GM18909 (cell line): ENCODE results near the gene RNH1.
"Not testable (repeated sequence)": the region's sequence is repeated elsewhere in the genome, so short reads cannot be mapped to it uniquely, and the experiment has no call there.

ENCODE experiments used
- ATAC-seq: cut with Tn5 transposase; IDR thresholded peaks from one replicate; pipeline ENCODE4 v1.9.1; 2021; ENCODE audit warnings: mild to moderate bottlenecking; ENCODE audit not compliant: unreplicated experiment, poor library complexity

The RNH1 gene

DNA sequence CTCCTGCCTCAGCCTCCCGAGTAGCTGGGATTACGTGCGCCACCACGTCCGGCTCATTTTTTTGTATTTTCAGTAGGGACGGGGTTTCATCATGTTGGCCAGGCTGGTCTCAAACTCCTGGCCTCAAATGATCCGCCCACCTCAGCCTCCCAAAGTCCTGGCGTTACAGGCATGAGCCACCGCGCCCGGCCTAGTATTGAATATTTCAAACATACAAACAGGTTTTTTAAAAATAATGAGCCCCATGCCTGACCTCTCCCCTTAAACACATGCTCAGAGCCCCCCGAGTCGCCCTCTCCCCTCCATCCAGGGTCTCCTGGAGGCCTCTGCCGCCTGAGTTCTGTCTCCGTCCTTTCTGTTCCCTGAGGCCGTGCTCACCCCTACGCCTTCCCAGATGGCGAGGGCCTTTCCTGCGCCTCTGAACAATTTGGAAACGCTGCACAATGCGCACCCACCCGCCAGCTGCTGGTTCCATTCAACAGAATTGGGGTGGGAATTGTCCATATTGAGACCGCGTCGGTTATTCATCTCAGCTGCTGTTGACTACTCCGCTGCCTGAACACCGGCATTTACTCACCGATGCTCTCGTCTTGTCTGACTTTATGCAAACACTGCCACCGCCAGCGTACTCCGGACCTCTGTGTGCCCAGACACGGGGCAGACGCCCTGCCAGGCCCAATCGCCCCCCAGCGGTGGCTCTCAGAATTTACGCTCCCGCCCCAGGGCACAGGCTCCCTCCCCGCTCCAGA lies 13.6 kb upstream of the RNH1 start:
- ATAC-seq = no peak

- ATAC-seq = peak; percentile 82
These were observed 11.6 kb upstream of the RNH1 start for GRCh38 chr11:518463-519202.

DNA sequence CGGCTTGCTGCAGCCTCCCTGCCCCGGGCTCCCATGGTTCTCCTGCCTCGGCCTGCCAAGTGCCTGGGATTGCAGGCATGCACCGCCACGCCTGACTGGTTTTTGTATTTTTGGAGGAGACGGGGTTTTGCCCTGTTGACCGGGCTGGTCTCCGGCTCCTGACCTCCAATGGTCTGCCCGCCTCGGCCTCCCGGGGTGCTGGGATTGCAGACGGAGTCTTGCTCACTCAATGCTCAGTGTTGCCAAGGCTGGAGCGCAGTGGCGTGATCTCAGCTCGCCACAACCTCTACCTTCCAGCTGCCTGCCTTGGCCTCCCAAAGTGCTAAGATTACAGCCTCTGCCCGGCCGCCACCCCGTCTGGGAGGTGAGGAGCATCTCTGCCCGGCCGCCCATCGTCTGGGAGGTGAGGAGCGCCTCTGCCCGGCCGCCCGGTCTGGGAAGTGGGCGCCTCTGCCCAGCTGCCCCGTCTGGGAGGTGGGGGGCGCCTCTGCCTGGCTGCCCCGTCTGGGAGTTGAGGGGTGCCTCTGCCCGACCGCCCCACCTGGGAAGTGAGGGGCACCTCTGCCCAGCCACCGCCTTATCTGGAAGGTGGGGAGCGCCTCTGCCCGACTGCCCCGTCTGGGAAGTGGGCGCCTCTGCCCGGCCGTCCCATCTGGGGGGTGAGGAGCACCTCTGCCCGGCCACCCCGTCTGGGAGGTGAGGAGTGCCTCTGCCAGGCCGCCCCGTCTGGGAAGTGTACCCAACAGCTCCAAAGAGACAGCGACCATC lies 10.1 kb upstream of the RNH1 start:
- ATAC-seq = not testable (repeated sequence)

GRCh38 chr11:516400-516799 lies 9.4 kb upstream of the RNH1 start:
- ATAC-seq = no peak

DNA sequence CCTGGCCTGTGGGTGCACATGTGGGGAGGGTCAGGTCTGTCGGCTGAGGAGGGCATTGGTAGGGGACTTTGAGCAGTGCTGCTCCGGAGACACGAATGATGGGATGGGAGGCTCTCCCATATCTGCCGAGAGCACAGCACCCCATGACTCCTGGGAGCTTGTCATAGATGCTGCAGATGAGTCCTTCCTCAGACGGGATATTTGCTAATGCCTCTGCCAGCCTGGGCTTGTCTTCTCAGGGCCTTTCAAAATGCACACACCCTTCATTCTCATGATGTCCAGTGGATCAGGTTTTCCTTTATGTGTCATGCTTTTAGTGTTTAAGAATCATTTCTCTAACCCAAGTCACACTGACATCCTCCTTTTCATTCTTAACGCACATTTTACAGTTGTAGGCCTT lies 8.1 kb upstream of the RNH1 start:
- ATAC-seq = no peak

- ATAC-seq = no peak
These were observed 7.6 kb upstream of the RNH1 start for GRCh38 chr11:514606-515005.

DNA sequence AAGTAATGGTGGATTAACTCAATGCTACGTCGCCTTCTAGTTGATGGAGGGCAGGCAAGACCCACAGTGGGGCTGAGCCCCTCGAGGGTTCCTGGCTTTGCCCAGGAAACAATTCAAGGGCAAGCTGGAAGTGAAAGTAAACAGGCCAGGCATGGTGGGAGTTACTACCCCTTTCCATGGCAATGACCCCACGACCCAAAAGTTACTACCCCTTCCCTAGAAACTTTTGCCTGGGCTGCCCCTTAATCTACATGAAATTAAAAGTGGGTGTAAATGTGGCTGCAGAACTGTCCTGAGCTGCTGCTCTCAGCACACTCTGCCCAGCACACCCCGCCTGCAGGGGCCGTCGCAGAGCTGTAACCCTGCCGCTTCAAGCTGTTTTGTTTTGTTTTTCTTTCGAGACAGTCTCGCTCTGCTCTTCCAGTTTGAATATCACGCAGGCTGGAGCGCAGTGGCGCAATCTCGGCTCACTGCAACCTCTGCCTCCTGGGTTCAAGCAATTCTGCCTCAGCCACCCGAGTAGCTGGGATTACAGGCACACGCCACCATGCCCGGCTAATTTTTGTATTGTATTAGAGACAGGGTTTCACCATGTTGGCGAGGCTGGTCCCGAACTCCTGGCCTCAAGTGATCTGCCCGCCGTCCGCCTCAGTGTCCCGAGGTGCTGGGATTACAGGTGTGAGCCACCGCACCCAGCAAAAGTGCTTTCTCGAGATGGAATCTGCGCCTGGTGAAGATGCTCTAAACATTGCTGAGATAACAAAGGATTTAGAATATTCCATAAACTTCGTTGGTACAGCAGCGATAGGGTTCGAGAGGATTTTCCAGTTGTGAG lies 5.9 kb upstream of the RNH1 start:
- no peak for ATAC-seq

DNA sequence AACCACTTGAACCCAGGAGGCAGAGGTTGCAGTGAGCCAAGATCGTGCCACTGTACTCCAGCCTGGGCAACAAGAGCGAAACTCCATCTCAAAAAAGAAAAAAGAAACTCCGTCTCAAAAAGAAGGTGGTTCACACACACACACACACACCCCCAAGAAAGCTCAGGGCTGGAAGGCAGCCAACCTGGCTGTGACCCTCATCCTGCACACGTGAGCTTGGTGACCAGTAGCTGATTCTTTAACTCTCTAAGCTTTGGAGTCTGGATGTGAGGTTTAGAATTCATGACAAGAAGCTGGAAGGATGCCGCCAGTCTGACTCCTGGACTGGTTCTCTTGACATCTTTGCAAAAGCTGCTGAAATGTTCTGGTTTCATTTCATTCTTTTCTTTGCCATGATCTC lies 1.9 kb upstream of the RNH1 start:
- ATAC-seq = no peak

GRCh38 chr11:507727-508515 lies 879 bp upstream of the RNH1 start:
- no peak for ATAC-seq

- peak; percentile 76 for ATAC-seq
These were observed 626 bp downstream of the RNH1 start for GRCh38 chr11:506238-506994.

DNA sequence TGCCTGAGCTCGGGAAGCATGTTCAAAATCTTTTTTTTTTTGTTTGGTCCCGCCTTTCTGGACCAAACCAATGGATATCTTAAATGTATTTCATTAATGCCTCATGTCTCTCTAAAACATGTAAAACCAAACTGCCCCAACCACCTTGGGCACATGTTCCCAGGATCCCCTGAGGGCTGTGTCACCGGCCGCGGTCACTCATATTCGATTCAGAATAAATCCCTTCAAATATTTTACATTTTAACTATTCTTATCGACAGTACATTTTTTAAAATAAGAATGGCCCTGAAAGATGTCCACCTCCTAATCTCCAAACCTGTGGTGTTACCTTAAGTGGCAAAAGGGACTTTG lies 2.1 kb downstream of the RNH1 start:
- no peak for ATAC-seq

DNA sequence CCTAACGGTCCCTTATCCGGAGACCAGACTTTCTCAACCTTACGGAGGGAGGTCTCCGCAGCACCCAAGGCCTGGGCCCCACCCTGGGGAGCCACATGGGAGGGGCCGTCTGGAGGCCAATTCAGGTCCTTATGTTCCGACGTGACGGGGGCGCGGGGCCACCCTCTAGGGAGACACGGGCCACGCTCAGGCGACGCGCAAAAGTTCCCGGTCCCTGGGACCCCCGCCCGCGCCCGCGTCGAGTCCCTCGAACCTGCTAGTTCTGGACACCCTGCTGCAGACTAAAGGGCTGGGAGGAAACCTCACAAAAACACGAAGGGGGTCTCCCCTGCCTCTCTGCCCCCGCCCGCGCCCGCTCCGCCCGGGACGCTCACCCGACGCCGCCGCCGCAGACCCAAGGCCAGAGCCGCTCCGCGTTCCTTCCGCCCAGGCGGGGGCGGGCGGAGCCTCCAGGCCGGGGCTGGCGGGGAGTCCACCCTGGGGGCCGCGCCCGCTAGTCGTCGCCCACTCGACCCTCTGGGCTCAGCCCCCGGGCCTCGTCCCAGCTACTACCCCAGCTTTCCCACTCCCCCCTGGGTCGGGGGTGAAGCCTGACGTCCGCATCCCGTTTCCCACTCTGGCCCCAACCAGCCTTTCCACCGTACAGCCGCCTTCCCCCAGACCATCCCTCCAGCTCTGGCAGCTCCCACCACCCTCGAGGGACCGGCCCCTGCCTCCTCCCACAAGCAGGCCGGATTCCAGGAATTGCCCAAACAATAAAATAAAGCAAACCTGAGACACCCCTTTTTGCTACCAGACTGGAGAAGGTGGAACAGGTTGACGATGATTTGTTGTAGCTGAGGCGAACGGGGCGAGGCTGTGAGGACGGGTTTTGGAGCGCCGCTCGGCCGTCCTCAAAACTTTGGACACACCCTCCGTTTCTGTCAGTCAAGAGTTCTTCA lies 2.7 kb downstream of the RNH1 start:
- no peak for ATAC-seq

DNA sequence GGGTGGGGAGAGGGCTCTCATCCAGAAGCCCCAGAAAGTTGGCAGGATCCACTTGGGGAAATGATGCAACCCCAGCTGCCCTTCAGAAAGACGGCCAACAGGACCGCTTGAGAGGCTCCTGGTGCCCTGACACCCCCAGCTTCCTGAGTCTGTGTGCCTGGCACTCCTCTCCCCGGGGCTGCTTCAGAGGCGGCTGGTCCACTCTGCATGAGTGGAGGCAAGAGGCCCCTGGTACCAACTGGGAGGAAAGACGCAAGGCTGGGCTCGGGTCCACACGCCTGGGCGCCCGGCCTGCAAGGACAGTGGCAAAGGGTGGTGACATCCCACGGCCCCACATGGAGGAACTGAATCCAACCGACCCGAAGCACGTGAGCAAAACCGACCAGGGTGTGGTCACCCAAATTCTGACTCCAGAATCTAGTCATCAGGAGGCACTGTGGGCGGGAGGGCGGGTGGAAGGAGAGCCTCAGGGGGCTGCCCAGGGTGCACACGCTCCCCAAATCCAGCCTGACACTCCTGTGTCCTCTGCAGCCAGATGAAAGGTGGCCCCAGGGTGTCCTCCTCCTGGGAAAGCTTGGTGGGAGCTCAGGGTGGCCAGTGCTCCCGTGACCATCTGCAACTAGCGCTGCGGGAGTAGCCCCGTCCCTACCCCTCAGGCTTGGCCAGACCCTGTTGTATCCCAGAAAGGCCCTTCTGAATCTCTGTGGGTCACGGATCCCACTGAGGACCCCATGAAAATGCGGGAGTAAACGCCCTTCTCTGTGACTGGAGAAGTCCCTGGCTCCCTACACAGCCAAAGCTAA lies 3.7 kb downstream of the RNH1 start:
- no peak for ATAC-seq

DNA sequence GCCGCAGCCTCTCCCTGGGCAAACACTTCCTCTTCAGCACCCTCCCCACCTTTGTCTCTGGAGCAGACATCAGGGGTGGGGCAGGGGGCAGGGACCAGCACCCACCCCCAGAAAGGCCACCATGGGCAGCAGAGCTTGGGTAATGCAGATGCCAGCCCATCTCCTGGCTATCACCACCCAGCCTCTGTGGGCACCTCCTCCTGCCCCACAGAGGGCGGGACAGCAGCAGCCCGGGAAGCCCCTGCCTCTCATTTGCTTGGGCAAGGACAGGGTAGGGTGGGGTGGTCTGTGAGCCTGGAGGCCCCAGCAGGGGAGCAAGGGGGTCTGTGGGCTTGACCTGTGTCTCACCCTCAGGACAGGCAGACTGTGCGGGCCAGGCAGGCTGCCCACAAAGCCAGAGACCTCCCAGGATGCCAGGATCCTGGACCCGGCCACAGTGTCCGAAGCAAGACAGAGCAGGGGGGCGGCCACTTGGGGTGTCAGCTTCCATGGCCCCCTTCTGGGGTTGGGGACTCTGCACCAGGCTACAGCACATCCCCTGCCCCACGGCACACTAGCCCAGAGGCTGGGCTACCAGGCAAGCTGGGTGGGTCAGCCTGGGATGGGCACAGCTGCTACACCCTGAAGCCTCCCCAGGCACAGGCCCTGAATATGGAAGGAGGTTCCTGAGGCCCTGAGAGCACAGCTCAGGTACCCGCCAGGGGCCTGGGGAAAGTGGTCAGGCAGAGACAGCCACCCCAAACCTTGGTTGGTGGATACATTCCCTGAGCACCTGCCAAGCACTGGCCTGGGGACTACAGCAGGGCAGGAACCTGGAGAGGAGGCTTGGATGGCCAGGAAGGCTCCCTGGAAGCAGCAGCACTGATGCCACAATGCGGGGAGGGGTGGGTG lies 4.5 kb downstream of the RNH1 start:
- no peak for ATAC-seq

- ATAC-seq = no peak
These were observed 5.3 kb downstream of the RNH1 start for GRCh38 chr11:501683-502287.
